CD4-positive, alpha-beta T cell treated with Interferon alpha-2 for 1 hour (primary cell): ENCODE results near the gene ERGIC2.
A peak's percentile ranks its signal among the peaks of the same experiment; 100 is the strongest.
"Not testable (repeated sequence)": the region's sequence is repeated elsewhere in the genome, so short reads cannot be mapped to it uniquely, and the experiment has no call there.

Source experiments
- DNase-seq, 2 donors: peaks; one replicate each; pipeline ENCODE4 v3.0.0-alpha.2; 2020 to 2022

ERGIC2 gene, protein sequence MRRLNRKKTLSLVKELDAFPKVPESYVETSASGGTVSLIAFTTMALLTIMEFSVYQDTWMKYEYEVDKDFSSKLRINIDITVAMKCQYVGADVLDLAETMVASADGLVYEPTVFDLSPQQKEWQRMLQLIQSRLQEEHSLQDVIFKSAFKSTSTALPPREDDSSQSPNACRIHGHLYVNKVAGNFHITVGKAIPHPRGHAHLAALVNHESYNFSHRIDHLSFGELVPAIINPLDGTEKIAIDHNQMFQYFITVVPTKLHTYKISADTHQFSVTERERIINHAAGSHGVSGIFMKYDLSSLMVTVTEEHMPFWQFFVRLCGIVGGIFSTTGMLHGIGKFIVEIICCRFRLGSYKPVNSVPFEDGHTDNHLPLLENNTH

GRCh38 chr12:29380536-29381523, at the start of gene ERGIC2:
ERGIC2 (minus strand) TSS chr12:29381172; CDS start chr12:29371633, 9,539 bp downstream.
- DNase-seq: peak; percentile 96 to 98

GRCh38 chr12:29430716-29431044, 49.7 kb upstream of the ERGIC2 start:
- DNase-seq: no peak

- no peak for DNase-seq
Observed at GRCh38 chr12:29429999-29430715, 49.2 kb upstream of the ERGIC2 start.

GRCh38 chr12:29428633-29429032, 47.7 kb upstream of the ERGIC2 start:
- DNase-seq: peak in 1 of 2 donors; percentile 12

DNA sequence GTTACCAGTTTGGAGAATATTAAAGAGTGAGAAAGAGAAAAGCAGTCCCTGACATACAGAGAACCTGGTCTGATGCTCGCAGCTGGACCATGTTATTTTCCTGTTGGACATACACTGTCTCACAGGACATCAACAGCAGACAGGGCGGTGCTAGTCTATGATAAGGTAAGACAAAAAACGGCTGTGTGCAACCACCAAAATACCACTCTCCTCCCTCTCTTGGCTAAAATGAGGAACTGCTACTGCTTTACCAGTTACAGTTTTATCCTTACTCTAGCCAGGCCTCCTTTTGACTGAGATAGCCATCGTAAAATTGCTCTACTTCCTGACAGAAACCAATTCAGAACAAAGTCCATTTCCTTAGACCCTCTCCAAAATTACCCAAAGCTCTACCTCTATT, 47.0 kb upstream of the ERGIC2 start:
- DNase-seq: peak in 1 of 2 donors; percentile 34

GRCh38 chr12:29426498-29426897, 45.5 kb upstream of the ERGIC2 start:
- no peak for DNase-seq

DNA sequence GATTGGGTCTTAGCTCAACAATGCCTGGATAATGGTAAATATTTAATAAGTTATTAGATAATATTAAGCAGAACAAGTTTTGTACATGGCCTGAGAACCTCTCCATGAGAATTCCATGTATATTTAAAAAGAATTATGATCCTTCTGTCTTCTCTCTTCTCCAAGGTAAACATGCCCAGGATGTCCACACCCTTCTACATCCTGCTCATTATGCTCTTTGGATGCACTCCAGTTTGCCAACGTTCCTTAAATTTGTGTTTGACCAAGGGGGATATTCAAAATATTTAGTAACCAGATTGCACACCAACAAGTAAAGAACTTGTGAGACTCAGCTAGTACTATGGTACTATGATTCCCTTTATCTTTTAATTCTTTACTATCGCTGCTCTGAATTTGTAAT, 44.8 kb upstream of the ERGIC2 start:
- DNase-seq: no peak

GRCh38 chr12:29416748-29417147, 35.8 kb upstream of the ERGIC2 start:
- no peak for DNase-seq

DNA sequence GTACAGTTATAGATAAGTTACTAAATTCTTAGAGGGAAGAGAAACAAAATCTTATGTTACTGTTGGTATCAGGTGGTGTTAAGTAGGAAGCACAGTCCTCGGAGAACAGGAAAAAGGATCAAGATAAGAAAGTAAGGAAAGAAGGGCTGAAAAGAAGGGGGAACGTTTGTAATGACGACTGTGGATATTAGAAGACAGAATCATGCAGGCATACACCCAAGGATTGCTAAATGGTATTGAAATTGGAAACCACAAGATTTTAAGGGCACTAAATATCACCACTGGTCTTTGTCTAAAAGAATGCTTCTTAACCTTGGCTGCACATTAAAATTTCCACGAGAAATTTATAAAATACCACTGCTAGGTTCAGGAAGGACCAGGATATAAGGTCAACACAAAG, 34.1 kb upstream of the ERGIC2 start:
- DNase-seq: no peak

- no peak for DNase-seq
Observed at GRCh38 chr12:29414368-29414767, 33.4 kb upstream of the ERGIC2 start.

- DNase-seq: no peak
Observed at GRCh38 chr12:29405561-29405960, 24.6 kb upstream of the ERGIC2 start.

GRCh38 chr12:29403991-29404390, 23.0 kb upstream of the ERGIC2 start:
- DNase-seq: no peak

DNA sequence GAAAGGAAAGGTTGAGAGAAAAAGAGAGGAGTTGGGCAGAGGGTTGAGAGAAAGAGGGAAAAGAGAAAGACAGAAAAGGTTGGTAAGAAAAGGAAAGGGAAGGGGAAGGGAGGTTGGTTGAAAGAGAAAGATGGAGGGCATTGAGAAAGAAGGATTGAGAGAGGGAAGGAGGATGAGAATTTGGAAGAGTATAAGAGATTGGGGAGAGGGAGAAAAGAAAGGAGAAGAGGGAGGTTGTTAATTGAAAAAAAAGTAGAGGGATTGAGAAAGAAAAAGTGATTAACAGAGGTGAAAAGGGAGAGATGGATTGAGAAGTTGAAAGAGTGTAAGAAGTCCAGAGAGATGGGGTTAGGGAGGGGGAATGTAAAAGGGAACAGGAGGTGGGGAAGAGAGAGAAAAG, 21.5 kb upstream of the ERGIC2 start:
- DNase-seq: no peak

DNA sequence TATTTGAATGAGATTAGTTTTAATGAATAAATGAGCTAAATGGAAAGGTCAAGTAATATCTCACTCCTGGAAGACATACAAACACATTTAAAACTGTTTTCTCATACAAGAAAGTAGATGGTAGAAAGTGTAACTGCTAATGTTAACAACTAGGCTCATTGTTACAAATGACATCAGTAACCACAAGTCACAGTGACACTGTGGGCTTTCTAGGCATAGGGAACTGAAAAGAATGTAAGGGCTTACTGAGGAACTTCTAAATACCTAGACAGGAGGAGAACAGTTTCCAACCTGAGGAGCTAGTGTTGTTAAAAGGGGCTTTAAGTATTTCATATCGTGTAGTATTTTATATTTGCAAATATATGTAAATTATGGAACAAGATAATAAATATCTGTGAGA, 17.5 kb upstream of the ERGIC2 start:
- DNase-seq: no peak

GRCh38 chr12:29396774-29397173, 15.8 kb upstream of the ERGIC2 start:
- no peak for DNase-seq

- no peak for DNase-seq
Observed at GRCh38 chr12:29395356-29395755, 14.4 kb upstream of the ERGIC2 start.

DNA sequence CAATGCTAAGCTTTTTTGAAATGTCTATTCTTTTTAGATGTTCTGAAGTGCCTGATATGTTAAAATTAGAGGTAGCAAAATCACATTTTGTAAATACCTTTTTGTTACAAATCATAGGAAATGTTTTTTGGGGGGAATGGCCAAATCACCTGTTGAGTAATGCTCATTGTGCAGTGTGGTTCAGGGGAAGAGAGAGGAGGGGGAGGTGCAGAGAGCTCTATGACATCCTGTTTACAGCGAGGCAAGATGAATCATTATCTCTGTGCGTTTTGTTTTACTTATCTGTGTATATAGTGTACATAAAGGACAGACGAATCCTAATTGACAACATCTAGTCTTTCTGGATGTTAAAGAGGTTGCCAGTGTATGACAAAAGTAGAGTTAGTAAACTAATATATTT, 9.4 kb upstream of the ERGIC2 start:
- peak; percentile 23 to 62 for DNase-seq

- DNase-seq: peak in 1 of 2 donors; percentile 28
Observed at GRCh38 chr12:29389295-29389919, 8.4 kb upstream of the ERGIC2 start.

GRCh38 chr12:29386084-29386680, 5.2 kb upstream of the ERGIC2 start:
- not testable (repeated sequence) for DNase-seq

DNA sequence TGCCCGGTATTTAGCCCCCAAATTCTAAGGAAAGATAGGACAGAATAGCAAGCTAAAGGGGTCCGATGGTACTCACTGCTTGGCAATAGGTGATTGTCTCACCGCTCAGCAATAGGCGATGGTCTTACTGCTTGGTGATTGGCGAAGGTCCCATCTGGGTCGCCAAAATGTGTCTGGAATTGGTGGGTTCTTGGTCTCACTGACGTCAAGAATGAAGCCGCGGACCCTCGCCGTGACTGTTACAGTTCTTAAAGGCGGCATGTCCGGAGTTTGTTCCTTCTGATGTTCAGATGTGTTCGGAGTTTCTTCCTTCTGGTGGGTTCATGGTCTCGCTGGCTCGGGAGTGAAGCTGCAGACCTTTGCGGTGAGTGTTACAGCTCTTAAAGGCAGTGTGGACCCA, 4.2 kb upstream of the ERGIC2 start:
- DNase-seq: not testable (repeated sequence)

DNA sequence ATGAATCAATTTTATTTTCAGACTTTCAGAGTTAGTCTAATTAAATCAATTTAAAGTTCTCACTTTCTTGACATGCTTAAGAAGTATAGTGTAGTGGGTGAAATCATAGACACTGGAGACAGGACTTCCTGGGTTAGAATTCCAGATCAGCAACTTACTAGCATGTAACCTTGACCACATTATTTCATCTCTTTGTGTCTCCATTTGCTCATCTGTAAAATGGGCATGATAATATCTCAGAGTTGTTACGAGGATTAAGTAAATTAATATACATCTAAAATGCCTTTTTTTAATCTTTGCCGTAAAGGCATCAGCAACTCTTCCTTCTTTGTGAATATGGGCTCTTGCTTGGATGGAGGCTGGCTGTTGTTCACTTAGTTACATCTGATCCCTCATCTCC, 1.3 kb upstream of the ERGIC2 start:
- DNase-seq: no peak

DNA sequence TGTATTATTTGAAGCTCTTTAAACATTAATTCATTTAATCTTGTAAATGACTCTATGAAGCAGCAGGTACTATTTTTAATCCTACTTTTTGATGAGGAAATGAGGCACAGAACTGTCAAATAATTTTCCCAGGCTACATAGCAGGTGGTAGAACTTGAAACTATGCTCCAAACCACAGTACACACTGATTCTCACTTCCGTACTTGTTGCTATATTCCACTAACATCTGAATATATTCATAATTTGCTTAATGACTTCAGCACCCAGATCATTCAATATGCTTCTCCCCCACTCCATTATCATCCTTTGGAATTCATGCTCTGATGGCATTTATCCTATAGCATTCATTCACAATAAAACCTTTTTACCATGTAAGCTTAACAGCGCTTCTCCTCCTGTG, 4.9 kb downstream of the ERGIC2 start:
- no peak for DNase-seq
